ENCODE results near the gene SPATA3. TPM values are rescaled to one million over a fixed set of nuclear protein-coding genes. Genes with fewer than 3 reads are reported as not detected.

The SPATA3 gene
- total and polyA plus RNA-seq, 4 donors: not detected

DNA sequence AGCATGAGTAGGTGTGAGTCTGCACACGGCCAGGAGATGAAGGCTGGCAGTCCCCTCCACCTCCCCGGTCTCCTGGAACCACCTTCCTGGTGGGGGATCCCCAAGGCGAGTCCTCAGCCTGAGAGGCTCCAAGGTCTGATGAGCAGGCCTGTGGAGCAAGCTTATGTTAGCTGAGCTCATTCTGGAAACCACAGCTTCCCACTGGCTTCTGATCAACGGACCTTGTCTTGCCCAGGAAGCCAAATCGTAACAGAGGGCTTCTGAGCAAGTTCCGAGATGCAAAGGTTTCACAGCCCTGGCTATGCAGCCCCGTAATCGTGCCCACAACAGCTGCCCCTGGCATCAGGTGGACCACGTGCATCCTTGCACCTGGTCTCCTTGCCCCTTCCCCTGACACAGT is 42.1 kb upstream of the SPATA3 start (continued):
- TF ChIP-seq EGR1 (IDR thresholded peaks at IDR 0.05; ENCODE audit: low read depth in 2 of 2): no peak

DNA sequence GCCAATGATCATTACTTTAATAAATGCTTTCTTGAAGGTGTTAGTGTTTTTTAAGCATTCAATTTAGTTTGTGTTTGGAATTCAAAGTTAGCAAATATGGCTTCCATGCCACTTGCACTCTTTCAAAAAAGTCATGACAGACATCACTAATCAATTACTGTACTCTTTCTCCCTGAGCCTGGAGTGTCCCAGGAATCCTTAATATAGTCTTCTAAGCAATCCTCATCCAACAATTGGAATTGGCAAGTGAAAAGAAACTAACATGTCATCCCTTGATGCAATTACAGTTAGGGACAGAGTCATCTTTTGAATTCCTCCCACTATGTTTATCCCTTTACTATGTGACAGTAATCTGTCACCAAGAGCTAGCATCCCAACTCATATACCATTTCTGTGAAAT is 41.2 kb upstream of the SPATA3 start:
- Histone ChIP-seq H3K27me3 (ENCODE audit: control insufficient read depth in 4 of 4, insufficient read depth in 4 of 4, low read length in 3 of 4) (peaks cover 0 to 15% (median 3%) of the 10 kb centered on the region in 4 donors), H3K9me3 (ENCODE audit: control insufficient read depth in 4 of 4, low read length in 3 of 4) (no peaks in the 10 kb centered on the region), H3K4me1 (ENCODE audit: control insufficient read depth in 4 of 4, insufficient read depth in 4 of 4, low read length in 3 of 4) (peaks cover 0 to 6% (median 1%) of the 10 kb centered on the region in 4 donors), H3K4me3 (ENCODE audit: low read depth in 1 of 3, low read length in 3 of 3) (no peak overlapping the region), H3K9ac (ENCODE audit: low read depth in 1 of 2, low read length in 2 of 2) (no peak overlapping the region), H3K27ac (ENCODE audit: low read depth in 1 of 2, low read length in 2 of 2) (no peak overlapping the region), H3K36me3 (ENCODE audit: control insufficient read depth in 4 of 4, insufficient read depth in 3 of 4, low read depth in 1 of 4, low read length in 3 of 4) (no peaks in the 10 kb centered on the region)
- DNase-seq (ENCODE audit: low spot score): no peak
- TF ChIP-seq HNF4A (conservative IDR thresholded peaks at IDR 0.05) (no peak), FOXA1 (IDR thresholded peaks at IDR 0.05) (no peak), FOXA2 (IDR thresholded peaks at IDR 0.05) (no peak), CTCF (IDR thresholded peaks at IDR 0.05; ENCODE audit: low read depth, low read length, missing input control) (no peak), REST (IDR thresholded peaks at IDR 0.05) (no peak), MAX (IDR thresholded peaks at IDR 0.05) (no peak)

GRCh38 chr2:230955163-230955737 is 40.7 kb upstream of the SPATA3 start:
- H3K36me3 ChIP-seq (ENCODE audit: control insufficient read depth in 4 of 4, insufficient read depth in 3 of 4, low read depth in 1 of 4, low read length in 3 of 4): no peaks in the 10 kb centered on the region
- peaks cover 0 to 15% (median 3%) of the 10 kb centered on the region in 4 donors for H3K27me3 ChIP-seq (ENCODE audit: control insufficient read depth in 4 of 4, insufficient read depth in 4 of 4, low read length in 3 of 4)
- DNase-seq (ENCODE audit: low spot score): no peak
- TF ChIP-seq RAD21 (IDR thresholded peaks at IDR 0.05) (no peak), EGR1 (IDR thresholded peaks at IDR 0.05; ENCODE audit: low read depth in 2 of 2) (no peak)
- no peak overlapping the region for H3K9ac ChIP-seq (ENCODE audit: low read depth in 1 of 2, low read length in 2 of 2)
- 81% methylated on average over 1 of the region's 1 CpG for WGBS
- no peak overlapping the region for H3K4me3 ChIP-seq (ENCODE audit: low read depth in 1 of 3, low read length in 3 of 3)
- H3K9me3 ChIP-seq (ENCODE audit: control insufficient read depth in 4 of 4, low read length in 3 of 4): no peaks in the 10 kb centered on the region
- H3K27ac ChIP-seq (ENCODE audit: low read depth in 1 of 2, low read length in 2 of 2): no peak overlapping the region
- H3K4me1 ChIP-seq (ENCODE audit: control insufficient read depth in 4 of 4, insufficient read depth in 4 of 4, low read length in 3 of 4): peaks cover 0 to 6% (median 1%) of the 10 kb centered on the region in 4 donors

All from liver (tissue), 9 donors.